SJCRH30 (cell line): ENCODE measurements around the gene GAB1. TPM values are rescaled to one million over a fixed set of nuclear protein-coding genes. Genes with fewer than 3 reads are reported as not detected.
A peak's percentile ranks its signal among the peaks of the same experiment; 100 is the strongest.

Source experiments
- DNase-seq, 2 experiments: peaks; one replicate each; pipeline ENCODE4 v3.0.0-alpha.2; 2015 to 2020
- H3K27ac ChIP-seq: fragments of 250-450 bp; sonication (Bioruptor Pico); 2 replicates; pipeline ENCODE4 v1.5.1; 2020; ENCODE audit warnings: mild to moderate bottlenecking, moderate library complexity
- H3K27me3 ChIP-seq: fragments of 250-450 bp; sonication (Bioruptor Pico); 2 replicates; pipeline ENCODE4 v1.5.1; 2020; ENCODE audit warnings: mild to moderate bottlenecking, moderate library complexity
- H3K36me3 ChIP-seq: fragments of 250-450 bp; sonication (Bioruptor Pico); 2 replicates; pipeline ENCODE4 v1.5.1; 2020; ENCODE audit warnings: mild to moderate bottlenecking, moderate library complexity
- H3K4me1 ChIP-seq: fragments of 250-450 bp; sonication (Bioruptor Pico); 2 replicates; pipeline ENCODE4 v1.5.1; 2020; ENCODE audit warnings: mild to moderate bottlenecking, moderate library complexity
- H3K4me3 ChIP-seq: fragments of 250-450 bp; sonication (Bioruptor Pico); 2 replicates; pipeline ENCODE4 v1.5.1; 2020; ENCODE audit warnings: mild to moderate bottlenecking, moderate library complexity
- H3K9me3 ChIP-seq: fragments of 250-450 bp; sonication (Bioruptor Pico); replicated peaks from 2 replicates; pipeline ENCODE4 v1.5.1; 2020; ENCODE audit warnings: mild to moderate bottlenecking, moderate library complexity
- total RNA-seq: library from RNA; depleted of rRNA; stranded (reverse); fragments of >200 nt; shearing (Covaris generic); gene quantifications from 2 replicates; pipeline ENCODE4 v1.2.3, GENCODE V29; 2014; rRNA removed

The GAB1 gene
- total RNA-seq, 1 experiment from 2014 or later: 14.0 TPM

DNA sequence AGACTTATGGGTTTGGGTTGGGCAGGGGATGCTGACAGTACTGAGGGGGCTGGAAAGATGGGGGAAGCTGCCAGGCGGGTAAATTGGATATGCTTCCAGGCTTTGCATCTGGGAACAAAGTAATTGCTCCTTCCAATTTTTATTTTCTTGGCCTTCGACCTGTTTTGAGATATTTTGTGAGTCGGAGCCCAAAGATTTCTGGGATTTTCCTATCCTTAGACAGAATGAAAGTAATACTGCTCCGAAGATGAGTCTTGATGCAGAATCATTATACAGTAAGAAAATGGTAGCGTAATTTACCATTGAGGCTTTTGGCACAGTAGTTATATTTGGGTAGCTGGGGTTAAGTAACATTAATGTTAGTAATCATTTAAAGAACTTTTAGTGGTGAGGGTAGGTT, 178.2 kb downstream of the GAB1 start:
- H3K4me1 ChIP-seq: peaks cover 8% of the 10 kb centered on the region; the same call in 1 of the 2 replicates
- H3K27ac ChIP-seq: peak overlapping the region; percentile 90
- no peak for DNase-seq
- peaks cover 35% of the 10 kb centered on the region for H3K36me3 ChIP-seq
- H3K9me3 ChIP-seq: no peaks in the 10 kb centered on the region
- H3K4me3 ChIP-seq: peak overlapping the region; percentile 92
- H3K27me3 ChIP-seq: no peaks in the 10 kb centered on the region

DNA sequence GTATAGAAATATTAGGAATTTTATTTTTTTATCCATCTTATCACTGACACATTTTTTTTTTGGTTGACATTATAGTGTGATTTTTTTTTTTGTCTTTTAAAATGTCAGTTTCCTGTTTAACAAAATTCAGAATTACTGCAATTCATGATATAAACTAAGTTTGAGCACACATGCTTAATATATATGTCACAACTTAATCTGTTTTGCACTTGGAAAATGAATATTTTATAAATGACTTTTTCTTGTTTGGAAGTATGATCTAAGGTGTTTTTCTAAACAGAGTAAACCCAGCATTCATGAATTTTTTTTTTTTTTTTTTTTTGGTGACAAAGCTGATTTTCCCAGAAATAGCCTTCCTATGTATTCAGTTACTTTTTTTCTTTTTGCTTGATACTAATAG, 179.2 kb downstream of the GAB1 start:
- DNase-seq: no peak
- peaks cover 44% of the 10 kb centered on the region for H3K36me3 ChIP-seq
- H3K4me3 ChIP-seq: peak overlapping the region; percentile 92
- peaks cover 8% of the 10 kb centered on the region; the same call in 1 of the 2 replicates for H3K4me1 ChIP-seq
- H3K27ac ChIP-seq: no peak overlapping the region
- H3K9me3 ChIP-seq: no peaks in the 10 kb centered on the region
- H3K27me3 ChIP-seq: no peaks in the 10 kb centered on the region

DNA sequence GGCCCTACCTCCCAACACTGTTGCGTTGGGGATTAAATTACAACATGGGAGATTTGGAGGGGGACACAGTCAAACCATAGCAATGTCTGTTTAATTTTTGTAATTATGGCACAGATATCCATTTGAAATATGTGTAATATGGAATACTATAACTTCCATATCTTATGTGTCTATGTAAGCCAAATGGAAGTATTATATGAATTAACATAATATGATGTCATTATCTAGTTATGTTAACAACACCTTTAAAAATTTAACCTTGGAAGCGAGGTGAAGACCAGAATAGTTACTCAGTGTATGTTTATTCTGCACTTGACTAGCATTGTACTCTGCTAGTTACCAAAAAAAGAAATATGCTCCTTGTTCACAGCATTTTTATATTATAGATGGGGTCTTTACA, 181.1 kb downstream of the GAB1 start:
- peaks cover 5% of the 10 kb centered on the region; the same call in 1 of the 2 replicates for H3K4me1 ChIP-seq
- H3K27ac ChIP-seq: no peak overlapping the region
- no peaks in the 10 kb centered on the region for H3K9me3 ChIP-seq
- H3K36me3 ChIP-seq: peaks cover 60% of the 10 kb centered on the region
- no peaks in the 10 kb centered on the region for H3K27me3 ChIP-seq
- H3K4me3 ChIP-seq: no peak overlapping the region
- no peak for DNase-seq

Other genes starting within 250 kb of the GAB1 start
- 21.0 and 22.3 TPM in 2 replicates for gene USP38, start 152.0 kb upstream of the GAB1 start, total RNA-seq
- 97.3 and 117 TPM in 2 replicates for gene SMARCA5, start 176.8 kb downstream of the GAB1 start, total RNA-seq